NCI-H2081 treated with DMSO at 0.1 percent for 48 hours (cell line): ENCODE results near the gene PCDH9.

ENCODE experiments used
- DNase-seq: peaks from one replicate; lab custom pipeline; 2025; lab: John Stamatoyannopoulos, UW

Gene PCDH9

DNA sequence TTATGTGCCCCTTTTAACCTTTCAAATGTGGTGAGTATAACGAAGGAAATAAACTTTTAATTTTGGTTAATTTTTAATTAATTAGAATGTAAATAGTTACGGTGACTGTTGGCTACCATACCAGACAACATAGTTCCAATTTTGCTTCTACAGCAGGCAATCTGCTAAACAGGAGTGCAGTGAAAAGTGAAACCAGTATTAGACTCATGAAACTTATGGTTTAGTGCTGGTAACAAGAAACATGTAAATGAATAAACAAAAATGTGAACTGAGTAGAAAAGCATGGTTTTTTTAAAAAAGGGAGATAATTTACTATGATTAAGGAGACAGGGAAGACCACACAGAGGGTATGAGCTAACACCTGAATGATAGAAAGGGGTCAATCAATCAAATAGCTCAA, 478.4 kb downstream of the PCDH9 start:
- DNase-seq = no peak

DNA sequence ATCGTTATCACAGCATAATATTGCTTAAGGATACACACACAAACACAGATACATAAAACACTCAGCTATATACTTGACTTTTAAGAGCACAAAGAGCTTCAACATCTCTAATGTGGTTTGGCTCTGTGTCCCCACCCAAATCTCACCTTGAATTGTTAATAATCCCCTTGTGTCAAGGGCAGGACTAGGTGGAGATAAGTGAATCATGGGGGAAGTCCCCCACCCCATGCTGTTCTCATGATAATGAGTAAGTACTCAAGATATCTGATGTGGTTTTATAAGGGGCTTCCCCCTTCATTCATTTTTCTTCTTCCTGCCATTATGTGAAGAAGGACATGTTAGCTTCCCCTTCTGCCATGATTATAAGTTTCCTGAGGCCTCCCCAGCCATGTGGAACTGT, 481.4 kb downstream of the PCDH9 start:
- no peak for DNase-seq

DNA sequence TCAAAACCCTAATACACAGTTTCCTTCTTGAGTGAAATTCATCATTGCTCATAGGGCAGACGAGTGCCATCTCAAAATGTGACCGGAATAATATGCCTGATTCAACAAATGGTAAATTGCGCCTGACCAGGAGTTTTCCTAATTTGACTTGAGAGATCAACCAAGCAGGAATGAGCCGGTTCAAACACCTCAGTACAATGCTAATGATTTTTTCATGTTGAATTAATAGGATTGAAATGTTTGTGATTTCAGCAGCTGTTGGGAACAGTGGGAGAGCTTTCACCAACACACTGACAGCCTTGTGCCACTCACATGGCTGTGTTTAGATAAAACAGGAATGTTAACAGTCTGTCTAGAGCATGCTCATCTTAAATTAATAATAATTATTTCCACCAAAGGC, 484.8 kb downstream of the PCDH9 start:
- peak; percentile 61 for DNase-seq

DNA sequence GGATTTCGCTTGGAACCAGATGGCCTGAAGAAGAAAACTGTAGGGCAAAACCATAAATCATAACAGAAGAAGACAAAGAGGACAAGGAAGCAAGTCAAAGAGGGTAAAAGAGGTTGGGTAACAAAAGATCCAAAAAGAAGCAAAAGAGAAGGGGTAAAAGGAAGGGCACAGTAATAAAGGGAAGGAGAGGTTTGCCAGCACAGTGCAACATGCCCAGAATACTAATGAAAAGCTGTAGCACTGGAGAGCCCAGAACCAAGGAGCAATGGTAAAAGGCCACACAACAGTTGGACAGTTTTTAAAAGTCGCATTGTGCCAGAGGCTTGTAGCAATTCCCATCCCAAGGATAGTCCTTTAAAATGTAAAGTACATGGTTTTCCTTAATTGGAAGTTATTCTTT, 506.6 kb downstream of the PCDH9 start:
- DNase-seq = no peak

DNA sequence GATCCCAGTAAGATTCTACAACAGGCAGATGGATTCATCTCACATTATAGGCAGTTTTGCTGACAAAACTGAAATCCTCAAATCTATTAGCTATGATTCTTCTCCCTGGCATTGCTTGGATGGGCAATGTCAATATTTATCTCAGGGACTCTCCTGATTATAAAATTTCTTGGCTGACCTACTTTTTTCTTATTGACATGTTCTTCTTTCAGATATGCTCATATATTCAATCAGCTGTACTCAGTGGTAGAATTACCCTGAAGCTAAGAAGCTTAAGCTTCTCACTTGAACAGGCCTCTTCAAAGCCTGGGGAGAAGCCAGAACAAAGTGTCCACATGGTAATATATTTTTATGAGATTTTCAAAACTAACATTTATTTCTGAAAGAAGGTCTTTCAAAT, 513.6 kb downstream of the PCDH9 start:
- no peak for DNase-seq

DNA sequence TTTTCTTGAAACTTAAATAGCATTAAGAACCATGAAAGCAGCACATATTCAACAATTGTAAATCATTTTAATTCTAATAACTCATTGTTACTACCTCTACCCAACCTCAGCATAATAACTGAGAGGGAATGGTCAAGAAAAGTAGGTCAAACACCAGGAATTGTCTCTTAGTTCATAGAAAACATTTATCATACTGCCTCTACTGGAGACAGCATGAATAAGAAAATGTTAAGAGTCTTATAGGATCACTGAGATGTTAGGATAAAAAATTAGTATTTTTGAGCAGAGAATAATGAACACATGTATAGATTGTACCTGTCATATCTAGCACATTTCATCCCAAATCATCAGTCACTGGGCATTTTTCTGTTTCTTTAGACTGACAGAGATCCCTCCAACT, 515.3 kb downstream of the PCDH9 start:
- no peak for DNase-seq

DNA sequence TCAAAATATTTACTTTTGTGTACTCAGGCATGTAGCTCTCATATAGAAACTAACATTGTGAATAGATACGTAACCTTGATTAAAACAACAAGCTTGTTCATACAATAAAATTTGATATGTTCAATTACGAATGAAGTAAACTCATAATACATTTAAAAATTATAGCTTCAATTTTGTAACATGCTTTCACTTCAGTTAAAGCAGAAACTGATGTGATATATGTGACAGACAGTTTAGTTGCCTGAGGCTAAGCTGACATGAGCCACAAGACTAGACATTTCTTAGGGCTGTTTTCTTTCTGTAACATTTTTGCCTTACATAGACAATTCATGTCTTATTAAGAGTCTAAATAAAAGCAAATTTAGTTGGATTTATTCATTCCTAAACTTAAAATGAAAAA, 526.0 kb downstream of the PCDH9 start:
- DNase-seq = no peak

DNA sequence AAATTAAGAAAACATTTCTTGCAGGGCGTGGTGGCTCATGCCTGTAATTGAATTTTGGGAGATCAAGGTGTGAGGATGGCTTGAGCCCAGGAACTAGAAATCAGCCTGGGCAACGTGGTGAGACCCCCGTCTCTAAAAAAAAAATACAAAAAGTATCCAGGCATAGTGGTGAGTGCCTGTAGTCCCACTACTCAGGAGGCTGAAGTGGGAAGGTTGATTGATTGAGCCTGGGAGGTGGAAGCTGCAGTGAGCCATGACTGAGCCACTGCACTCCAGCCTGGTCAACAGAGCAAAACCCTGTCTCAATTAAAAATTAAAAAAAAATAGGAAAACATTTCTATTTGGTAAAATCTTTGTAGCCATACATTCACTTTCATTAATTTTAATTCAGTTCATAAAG, 526.5 kb downstream of the PCDH9 start:
- no peak for DNase-seq

DNA sequence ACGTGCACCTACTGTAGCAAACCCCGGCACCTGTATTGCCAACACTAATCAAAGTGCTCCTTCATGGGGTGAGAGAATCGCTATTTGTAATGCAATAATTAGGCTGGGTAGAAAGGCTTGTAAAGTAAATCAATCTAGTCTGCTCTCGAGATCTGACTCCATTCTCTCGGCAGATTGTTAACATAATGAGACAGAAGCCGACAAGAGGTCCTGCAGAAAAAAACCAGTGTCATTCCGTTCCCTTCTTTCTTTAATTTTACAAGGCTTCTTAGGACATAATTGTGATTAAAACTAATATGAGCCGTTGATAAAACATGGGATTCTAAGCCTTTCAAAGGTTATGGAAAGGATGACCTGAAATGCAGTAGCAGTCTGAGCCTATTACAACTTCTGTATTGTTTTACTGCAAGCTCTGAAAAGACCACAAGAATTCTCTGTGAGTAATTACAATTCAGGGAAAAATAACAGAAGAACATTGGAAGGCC, 530.0 kb downstream of the PCDH9 start:
- DNase-seq = no peak

DNA sequence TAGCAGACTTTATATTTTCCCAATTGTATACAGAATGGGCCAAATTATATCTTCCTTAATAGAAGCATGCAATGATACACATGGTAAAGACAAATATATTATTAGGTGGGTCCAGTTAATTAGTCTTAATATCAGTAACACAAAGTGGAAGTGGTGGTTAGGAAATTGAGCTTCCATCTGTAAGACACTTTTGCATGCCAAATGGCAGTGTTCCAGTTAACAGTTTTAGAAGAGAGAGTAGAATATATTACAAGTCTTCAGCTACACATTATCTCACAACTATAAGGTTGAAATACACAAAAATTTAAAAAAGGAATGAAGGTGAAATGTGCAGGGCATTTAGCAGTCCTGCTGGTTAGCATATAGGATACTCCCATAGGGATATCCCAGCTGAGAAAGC, 536.5 kb downstream of the PCDH9 start:
- no peak for DNase-seq

DNA sequence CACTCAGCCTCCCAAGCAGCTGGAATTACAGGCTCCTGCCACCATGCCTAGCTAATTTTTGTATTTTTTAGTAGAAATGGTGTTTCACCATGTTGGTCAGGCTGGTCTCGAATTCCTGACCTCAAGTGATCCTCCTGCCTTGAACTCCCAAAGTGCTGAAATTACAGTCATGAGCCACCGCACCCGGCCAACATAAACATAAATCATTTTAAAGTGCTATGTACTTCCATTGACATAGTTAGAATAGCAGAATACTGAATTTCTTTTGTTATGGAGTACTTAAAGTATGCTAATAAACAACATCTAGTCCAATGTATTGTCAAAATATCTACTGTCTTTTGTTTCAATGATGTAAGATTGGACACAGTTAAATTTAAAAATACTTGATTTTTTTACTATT, 539.0 kb downstream of the PCDH9 start:
- DNase-seq = no peak

DNA sequence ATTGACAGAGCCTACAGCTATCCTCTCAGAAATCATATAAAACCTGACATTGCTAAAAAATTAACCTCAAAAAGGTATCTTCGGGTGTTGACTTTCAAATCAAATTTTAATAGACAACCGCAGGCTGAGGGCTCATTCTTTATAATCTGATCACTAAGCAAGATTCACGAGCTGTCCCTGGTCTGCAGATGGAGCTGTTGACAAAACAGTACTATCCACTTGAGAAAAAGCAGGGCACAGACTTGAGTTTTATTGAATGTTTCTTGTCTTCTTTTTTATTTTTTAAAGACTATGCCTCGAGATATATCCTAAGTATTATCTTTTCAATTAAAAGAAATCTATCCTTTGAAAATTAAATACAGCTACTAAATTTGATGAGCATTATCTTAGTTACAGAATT, 540.5 kb downstream of the PCDH9 start:
- peak; percentile 13 for DNase-seq

DNA sequence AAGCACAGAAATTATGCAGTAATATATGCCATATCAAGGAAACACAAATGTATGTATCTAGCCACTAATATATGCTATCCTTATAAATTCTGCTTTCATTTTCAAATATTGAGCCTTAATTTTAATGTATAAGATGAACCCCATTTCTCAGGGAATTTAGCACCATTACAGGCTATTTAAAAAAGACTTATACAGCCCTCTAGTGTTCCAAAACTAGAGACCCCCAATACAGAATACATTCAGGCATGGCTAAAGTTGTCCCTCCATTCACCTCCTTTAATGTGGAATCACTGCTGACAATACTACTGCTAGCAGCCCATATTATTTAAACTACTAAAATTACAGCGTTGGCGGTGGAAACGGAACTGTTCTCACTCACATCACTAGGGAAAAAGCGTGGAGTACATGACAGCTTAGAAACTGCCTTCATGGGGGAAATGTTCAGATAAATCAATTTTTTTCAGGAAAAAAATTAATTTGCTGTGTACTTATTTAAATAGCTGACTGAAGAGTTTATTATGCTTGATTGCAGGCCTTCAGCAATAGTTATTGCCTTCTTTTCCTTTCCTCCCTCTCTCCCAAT, 541.0 kb downstream of the PCDH9 start:
- no peak for DNase-seq

DNA sequence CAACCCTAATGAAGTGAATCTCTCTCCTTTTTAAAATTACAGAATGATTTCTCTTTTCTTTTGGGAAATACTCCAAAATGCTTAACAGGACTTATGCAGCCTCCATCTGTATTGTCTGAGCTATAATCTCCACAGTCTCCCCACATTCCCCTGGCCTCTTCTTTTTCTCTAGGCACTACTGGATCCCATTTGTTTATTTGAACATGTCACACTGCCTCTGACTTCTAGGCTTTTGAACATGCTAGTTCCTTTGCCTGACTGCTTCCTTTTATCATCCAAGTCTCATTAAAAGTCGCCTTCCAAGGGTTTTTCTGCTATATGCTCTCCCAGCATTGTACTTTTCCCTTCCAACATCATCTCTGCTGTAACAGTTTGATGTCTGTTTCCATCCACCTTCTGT, 548.7 kb downstream of the PCDH9 start:
- DNase-seq = no peak

DNA sequence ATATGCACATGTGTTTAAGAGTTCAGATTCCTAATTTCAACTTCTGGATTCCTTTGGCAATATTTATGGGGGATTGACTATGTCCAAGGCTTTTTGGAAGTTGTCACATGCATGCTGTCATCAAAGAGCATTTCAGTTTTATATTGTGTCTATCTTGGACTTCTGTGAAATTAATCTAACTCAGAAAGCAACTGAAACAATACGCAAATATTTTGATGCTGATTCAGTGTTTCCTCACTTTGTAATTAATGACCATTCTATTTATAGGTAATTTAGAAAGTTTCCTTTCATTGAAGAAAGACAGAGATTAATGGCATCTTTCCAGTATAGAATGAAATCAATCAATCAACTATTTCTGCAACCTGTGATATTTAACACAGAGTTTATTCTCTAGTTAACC, 550.1 kb downstream of the PCDH9 start:
- no peak for DNase-seq

DNA sequence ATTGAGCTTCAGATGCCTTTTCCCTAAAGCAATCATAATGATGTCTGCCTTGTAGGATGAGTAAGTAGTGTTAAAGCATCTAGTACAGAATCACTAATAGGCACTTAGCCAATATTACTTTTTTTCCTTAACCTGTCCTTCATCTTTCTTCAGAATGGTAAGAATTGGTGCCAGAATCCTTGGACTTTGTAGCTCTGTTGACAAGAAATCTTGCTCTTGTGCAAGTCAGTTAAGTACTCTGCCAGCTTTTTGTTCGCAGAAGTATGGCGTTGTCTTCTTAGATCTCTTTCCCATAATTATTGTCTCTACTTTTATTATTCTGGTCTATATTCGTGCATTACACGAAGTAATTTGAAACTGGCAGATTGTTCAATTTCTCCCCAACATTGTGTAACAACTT, 554.5 kb downstream of the PCDH9 start:
- no peak for DNase-seq

DNA sequence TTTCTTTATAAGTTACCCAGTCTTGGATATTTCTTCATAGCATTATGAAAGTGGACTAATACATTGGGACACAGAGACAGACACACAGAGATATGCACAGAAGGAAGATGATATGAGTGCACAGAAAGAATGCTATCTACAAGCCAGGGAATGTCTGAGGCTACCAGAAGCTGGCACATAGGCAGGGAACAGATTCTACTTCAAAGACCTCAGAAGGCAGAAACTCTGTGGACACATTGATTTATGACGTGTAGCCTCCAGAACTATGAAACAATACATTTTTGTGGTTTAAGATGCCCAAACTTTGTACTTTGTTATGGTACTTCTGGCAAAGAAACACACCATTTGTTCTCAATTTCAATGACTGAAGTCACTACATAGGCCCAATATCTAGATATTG, 556.7 kb downstream of the PCDH9 start:
- DNase-seq = no peak

DNA sequence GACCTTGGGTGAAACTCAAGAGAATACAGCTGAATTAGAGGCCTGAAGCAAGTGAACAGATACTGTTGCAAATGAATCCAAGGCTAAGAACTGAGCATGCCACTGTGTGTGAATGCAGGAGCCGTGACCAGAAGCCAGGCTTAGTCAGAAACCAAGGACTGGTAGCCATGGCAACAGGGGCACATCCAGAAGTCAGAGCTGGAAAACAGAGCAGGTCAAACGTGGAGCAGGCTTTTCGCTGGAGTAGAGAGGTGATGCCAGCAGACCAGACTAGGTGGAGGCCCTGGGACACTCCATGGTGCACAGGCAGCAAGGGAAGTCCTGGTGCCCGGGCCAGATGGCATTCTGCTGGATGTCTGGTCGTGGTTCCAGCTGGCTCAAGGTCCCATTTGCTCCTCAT, 564.1 kb downstream of the PCDH9 start:
- DNase-seq = no peak

DNA sequence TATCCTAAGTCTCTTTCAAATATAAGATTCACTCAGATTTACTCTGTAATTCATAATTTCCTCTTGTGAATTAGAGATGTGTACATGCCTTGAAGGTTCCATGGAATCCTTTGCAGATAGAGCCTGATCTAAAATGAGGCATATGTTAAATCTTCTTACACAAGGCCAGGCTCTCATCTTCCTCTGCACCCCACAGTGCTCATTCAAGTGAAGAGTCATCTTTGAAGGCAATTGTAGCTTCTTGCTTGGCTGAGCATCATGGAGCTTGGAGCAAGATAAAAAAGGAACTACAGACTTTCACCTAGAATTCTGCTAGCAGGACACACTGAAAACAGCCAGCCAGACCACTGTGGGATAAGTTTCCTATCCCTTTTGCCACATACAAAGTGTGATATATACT, 566.4 kb downstream of the PCDH9 start:
- no peak for DNase-seq

DNA sequence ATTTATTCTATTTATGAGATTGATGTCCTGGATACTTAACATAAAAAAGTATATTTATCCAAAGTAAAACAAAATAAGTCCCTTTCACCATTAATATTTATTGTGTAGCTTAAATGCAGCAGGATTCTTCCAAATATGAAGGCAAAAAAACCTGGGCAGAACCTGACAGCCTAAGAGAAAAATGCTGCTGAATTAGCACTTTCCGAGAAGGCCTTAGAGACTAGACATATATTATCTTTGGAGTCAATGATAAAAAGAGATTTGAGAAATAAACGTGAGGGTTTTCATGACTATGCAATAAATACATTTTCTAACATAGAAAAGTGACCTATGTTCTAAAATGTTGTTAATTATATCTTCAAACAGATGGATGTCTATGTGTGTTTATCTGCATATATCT, 566.9 kb downstream of the PCDH9 start:
- DNase-seq = no peak

DNA sequence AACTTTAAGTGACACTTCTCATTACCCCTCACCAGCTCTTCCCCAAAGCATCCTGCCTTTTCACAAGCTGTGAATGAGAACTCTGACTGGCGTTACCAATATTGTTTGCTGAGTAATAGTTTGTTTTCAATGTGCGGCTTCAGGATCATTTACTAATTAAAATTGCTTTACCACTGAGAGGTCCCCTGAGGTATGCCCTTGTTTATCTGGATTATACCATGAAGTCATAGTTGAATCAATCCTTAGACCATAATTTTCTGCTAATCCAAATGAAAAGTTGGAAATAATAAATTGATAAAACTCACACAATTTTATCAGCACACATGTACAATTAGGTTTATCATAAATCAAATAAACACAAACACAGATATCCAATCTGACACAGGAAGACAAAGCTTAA, 568.8 kb downstream of the PCDH9 start:
- no peak for DNase-seq

DNA sequence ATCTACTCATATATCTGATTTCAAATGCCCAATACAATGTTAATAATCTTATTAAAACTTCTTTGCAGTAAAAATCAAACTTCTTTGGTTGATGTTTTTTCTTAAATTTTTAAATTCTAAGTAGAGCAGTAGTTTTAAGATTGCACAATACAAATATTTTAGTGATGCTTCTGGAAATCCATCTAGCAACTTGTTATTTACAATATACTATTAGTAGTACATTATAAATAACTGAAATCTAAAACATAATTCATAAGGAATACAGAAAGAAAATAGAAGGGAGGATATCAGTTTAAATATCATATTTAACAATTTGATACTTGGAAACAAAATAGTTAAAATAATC, 569.7 kb downstream of the PCDH9 start:
- no peak for DNase-seq

DNA sequence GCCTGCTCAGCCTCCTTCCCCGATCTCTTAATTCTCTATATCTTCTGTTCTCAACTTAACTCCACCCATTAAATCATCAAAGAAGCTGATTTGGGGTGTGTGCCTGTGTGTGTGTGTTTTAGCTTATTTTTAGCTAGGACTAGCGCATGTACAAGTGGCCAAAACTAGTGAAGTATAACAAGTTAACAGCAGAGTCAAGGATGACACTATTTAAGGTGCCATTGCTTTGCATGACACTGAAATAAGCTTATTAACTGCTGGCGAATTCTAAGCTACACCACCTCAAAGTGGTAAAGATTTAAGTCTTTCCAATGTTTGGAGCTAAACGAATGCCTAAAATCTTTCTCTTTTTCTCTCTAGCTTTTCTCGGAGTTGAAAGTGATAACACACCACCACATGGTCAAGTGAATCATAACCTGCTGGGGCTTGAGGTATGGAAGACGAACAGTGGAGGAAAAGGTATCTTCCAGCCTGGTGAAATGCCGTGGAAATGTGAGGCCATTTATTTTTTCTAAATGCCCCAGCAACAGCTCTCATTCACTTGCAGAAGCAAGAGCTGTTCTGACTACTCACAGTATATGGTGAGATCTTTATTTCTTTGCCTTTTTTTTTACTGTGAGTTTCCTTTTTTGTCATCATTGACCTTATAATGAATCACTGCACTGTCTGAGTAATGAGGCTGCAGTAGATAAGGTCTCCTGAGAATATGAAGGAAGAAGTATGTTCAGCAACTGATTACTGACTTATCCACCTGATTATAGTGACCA, 570.3 kb downstream of the PCDH9 start:
- no peak for DNase-seq

DNA sequence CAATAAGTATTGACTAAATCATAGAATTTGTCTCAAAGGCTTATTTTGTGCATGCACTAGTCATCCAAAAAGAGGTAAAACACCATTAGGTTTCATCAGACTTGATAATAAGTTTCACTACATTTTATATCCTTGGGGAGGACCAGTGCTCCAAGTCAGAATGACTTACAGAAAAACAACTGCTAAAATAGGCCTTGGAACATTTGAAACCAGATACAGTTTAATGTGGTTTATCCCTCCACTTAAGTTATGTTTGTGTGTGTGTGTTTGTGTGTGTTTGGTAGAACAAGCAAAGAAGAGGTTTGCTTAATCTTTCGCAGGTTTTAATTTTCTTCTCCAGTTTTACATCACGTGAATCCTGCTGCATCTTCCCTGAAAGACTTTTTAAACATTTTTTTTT, 570.9 kb downstream of the PCDH9 start:
- DNase-seq = no peak
